Measurements from ENCODE around the gene LTA4H.

Gene LTA4H

GRCh38 chr12:96057986-96058553 lies 22.7 kb upstream of the LTA4H start:
- DNase-seq (ENCODE audit: low spot score), result no peak

GRCh38 chr12:96056646-96057455 lies 21.5 kb upstream of the LTA4H start:
- no peak for DNase-seq (ENCODE audit: low spot score)

- no peak for DNase-seq (ENCODE audit: low spot score)
Measured at GRCh38 chr12:96054244-96054610, 18.8 kb upstream of the LTA4H start.

- no peak for DNase-seq (ENCODE audit: low spot score)
Measured at GRCh38 chr12:96053476-96054243, 18.3 kb upstream of the LTA4H start.

GRCh38 chr12:96051756-96052485 lies 16.5 kb upstream of the LTA4H start:
- no peak for DNase-seq (ENCODE audit: low spot score)

- no peak for DNase-seq (ENCODE audit: low spot score)
Measured at GRCh38 chr12:96050139-96050538, 14.8 kb upstream of the LTA4H start.

GRCh38 chr12:96049101-96049500 lies 13.7 kb upstream of the LTA4H start:
- no peak for DNase-seq (ENCODE audit: low spot score)

- no peak for DNase-seq (ENCODE audit: low spot score)
Measured at GRCh38 chr12:96048393-96048969, 13.1 kb upstream of the LTA4H start.

GRCh38 chr12:96047229-96048211 lies 12.1 kb upstream of the LTA4H start:
- DNase-seq (ENCODE audit: low spot score), result peak; percentile 34

GRCh38 chr12:96046543-96047228 lies 11.3 kb upstream of the LTA4H start:
- no peak for DNase-seq (ENCODE audit: low spot score)

GRCh38 chr12:96045566-96045965 lies 10.2 kb upstream of the LTA4H start:
- no peak for DNase-seq (ENCODE audit: low spot score)

- DNase-seq (ENCODE audit: low spot score), result no peak
Measured at GRCh38 chr12:96044943-96045290, 9.5 kb upstream of the LTA4H start.

- DNase-seq (ENCODE audit: low spot score), result no peak
Measured at GRCh38 chr12:96044017-96044942, 8.9 kb upstream of the LTA4H start.

- DNase-seq (ENCODE audit: low spot score), result no peak
Measured at GRCh38 chr12:96041181-96041580, 5.8 kb upstream of the LTA4H start.

- DNase-seq (ENCODE audit: low spot score), result no peak
Measured at GRCh38 chr12:96040305-96041133, 5.1 kb upstream of the LTA4H start.

GRCh38 chr12:96039516-96039915 lies 4.1 kb upstream of the LTA4H start:
- no peak for DNase-seq (ENCODE audit: low spot score)

GRCh38 chr12:96036765-96037455 lies 1.5 kb upstream of the LTA4H start:
- no peak for DNase-seq (ENCODE audit: low spot score)
